ENCODE data around the gene PAX8. TPM values are rescaled to one million over a fixed set of nuclear protein-coding genes. Genes with fewer than 3 reads are reported as not detected.
"Not testable (repeated sequence)": the region's sequence is repeated elsewhere in the genome, so short reads cannot be mapped to it uniquely, and the experiment has no call there.

PAX8 gene
- total and polyA plus RNA-seq, 2 donors = 0.19 to 0.41 TPM

DNA sequence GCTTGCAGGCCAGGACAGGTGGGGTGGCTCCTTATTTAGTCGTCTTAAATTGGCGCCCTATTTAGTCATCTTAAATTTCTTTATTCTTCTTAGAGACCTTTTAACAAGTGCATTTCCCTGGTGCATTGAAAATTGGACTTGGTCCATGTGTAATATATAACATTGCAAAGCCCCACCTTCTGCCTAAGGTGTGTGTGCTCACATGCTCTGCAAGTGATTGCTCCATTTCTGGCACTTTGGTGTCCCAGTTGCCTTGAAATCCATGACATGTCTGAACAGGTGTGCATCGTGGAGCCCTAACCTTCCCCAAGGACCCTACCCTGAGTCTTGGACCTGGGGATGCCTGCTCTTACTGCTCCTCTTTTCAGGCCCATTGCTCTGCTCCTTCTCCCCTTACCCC, 35.5 kb upstream of the PAX8 start:
- WGBS = 88% methylated on average over 3 of the region's 3 CpGs
- not testable (repeated sequence) for H3K27ac ChIP-seq (ENCODE audit: low read depth in 1 of 2, low read length in 1 of 2); H3K9me3 ChIP-seq (ENCODE audit: control insufficient read depth in 2 of 2, insufficient read depth in 1 of 2, low read length in 1 of 2)

DNA sequence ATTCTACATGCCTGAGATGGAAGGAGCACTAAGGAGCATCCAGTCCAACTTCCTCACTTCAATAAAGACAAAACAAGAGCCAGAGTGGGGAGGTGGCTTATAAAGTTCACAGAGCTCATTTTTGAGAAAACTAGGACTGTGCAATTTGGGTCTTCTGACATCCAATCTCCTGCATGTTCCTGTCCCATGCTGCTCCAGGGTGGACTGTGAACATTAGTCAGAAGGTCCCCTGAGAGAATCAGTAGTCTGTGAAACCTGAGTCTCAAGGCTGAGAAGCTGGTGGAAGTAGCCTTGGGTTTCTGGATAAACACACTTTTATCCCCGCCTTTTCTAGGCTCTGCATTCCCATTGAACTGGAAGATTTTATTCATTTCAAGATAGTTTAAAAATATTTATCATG, 33.1 kb upstream of the PAX8 start:
- not testable (repeated sequence) for H3K9me3 ChIP-seq (ENCODE audit: control insufficient read depth in 2 of 2, insufficient read depth in 1 of 2, low read length in 1 of 2); H3K36me3 ChIP-seq (ENCODE audit: control insufficient read depth in 2 of 2, insufficient read depth in 2 of 2, low read length in 1 of 2); DNase-seq (ENCODE audit: low read depth in 6 of 9, low spot score in 9 of 9); H3K27ac ChIP-seq (ENCODE audit: low read depth in 1 of 2, low read length in 1 of 2); H3K27me3 ChIP-seq (ENCODE audit: control insufficient read depth in 2 of 2, insufficient read depth in 1 of 2, low read length in 1 of 2); H3K4me1 ChIP-seq (ENCODE audit: control insufficient read depth in 2 of 2, insufficient read depth in 2 of 2, low read length in 2 of 2); H3K4me3 ChIP-seq (ENCODE audit: low read length in 2 of 2)
- WGBS = 94% methylated on average over 1 of the region's 1 CpG

More for the DNA sequence above, 35.5 kb upstream of the PAX8 start:
- H3K27me3 ChIP-seq (ENCODE audit: control insufficient read depth in 2 of 2, insufficient read depth in 1 of 2, low read length in 1 of 2); DNase-seq (ENCODE audit: low read depth in 6 of 9, low spot score in 9 of 9); H3K4me3 ChIP-seq (ENCODE audit: low read length in 2 of 2); H3K36me3 ChIP-seq (ENCODE audit: control insufficient read depth in 2 of 2, insufficient read depth in 2 of 2, low read length in 1 of 2); H3K4me1 ChIP-seq (ENCODE audit: control insufficient read depth in 2 of 2, insufficient read depth in 2 of 2, low read length in 2 of 2): not testable (repeated sequence)

DNA sequence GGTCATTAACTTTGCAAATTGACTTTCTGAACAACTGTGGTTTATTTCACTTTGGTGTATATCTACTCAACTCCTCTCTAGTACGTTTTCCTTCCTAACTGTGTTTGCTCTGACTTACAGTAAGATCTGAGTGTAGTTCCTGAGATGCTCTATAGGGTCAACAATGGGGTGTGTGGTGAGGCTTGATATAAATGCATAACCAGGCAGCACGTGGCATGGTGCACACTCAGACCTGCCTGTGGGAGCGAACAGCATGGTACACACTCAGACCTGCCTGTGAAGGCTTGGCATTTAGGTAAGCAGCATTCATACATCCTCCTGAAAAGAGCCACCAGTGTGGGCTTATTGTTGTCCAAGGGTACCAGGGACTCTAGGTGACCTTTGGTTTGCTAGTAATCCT, 32.5 kb upstream of the PAX8 start:
- WGBS = 68% methylated on average over 3 of the region's 3 CpGs
- not testable (repeated sequence) for H3K36me3 ChIP-seq (ENCODE audit: control insufficient read depth in 2 of 2, insufficient read depth in 2 of 2, low read length in 1 of 2); DNase-seq (ENCODE audit: low read depth in 6 of 9, low spot score in 9 of 9); H3K9me3 ChIP-seq (ENCODE audit: control insufficient read depth in 2 of 2, insufficient read depth in 1 of 2, low read length in 1 of 2); H3K4me1 ChIP-seq (ENCODE audit: control insufficient read depth in 2 of 2, insufficient read depth in 2 of 2, low read length in 2 of 2); H3K27me3 ChIP-seq (ENCODE audit: control insufficient read depth in 2 of 2, insufficient read depth in 1 of 2, low read length in 1 of 2); H3K4me3 ChIP-seq (ENCODE audit: low read length in 2 of 2); H3K27ac ChIP-seq (ENCODE audit: low read depth in 1 of 2, low read length in 1 of 2)

DNA sequence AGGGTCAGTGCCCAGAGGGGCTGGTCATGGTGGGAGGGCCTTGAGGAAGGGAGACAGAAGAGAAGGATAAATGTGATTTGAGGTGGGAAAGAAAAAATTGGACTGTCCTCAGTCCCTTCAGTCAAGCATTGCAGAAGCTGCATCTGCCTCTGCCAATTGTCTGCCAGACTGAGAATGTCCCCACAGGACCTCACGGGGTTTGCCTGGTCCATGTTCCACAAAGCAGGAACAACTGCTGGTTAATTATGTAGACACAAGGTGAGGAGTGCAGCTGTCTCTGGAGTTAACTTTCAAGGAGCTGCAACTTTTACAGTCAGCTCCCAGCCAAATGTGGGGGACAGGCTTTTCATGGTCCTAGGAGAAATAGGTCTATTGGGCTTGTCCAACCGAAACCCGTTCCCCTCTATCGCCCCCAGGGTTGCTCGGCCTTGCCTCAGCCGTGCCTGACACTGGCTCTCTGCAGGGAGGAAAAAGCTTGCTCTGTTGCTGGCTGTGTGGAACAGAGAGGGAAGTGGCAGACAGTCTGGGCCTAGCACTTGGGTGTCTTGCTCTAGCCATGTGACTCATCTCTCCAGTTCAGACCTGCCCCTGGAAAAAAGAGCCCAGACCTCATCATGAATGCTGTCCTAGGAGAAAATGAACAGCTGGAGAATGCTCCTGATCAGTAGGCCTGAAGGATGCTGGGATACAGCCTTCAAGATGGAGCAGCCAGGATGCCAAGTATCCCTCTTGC, 31.1 kb upstream of the PAX8 start:
- no peak for DNase-seq (ENCODE audit: low read depth in 6 of 9, low spot score in 9 of 9)
- Histone ChIP-seq H3K4me1 (ENCODE audit: control insufficient read depth in 2 of 2, insufficient read depth in 2 of 2, low read length in 2 of 2) (no peaks in the 10 kb centered on the region), H3K36me3 (ENCODE audit: control insufficient read depth in 2 of 2, insufficient read depth in 2 of 2, low read length in 1 of 2) (no peaks in the 10 kb centered on the region), H3K27me3 (ENCODE audit: control insufficient read depth in 2 of 2, insufficient read depth in 1 of 2, low read length in 1 of 2) (peaks cover 0 to 3% of the 10 kb centered on the region in 2 donors), H3K4me3 (ENCODE audit: low read length in 2 of 2) (no peak overlapping the region), H3K9me3 (ENCODE audit: control insufficient read depth in 2 of 2, insufficient read depth in 1 of 2, low read length in 1 of 2) (no peaks in the 10 kb centered on the region), H3K27ac (ENCODE audit: low read depth in 1 of 2, low read length in 1 of 2) (no peak overlapping the region)
- WGBS = 93% methylated on average over 6 of the region's 6 CpGs

DNA sequence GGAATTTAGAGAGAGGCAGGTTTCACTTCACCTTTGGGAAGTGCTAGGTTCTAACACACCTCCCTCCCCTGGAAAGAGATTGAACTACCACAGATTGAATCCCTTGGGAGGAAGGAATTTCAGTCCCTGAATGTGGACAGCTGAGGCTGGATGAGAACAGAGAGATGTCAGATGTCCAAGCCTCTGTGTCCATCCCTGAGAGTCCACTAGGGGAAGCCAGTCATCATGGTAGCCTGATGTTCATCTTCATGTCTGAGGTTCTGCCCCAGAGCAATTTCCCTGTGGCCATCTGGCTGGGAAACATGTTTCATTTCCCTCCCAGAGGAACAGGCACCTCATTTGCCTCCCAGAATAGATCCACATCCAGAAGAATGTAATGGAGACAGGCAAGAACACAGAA, 30.1 kb upstream of the PAX8 start:
- not testable (repeated sequence) for H3K27me3 ChIP-seq (ENCODE audit: control insufficient read depth in 2 of 2, insufficient read depth in 1 of 2, low read length in 1 of 2); H3K4me1 ChIP-seq (ENCODE audit: control insufficient read depth in 2 of 2, insufficient read depth in 2 of 2, low read length in 2 of 2); H3K4me3 ChIP-seq (ENCODE audit: low read length in 2 of 2); H3K36me3 ChIP-seq (ENCODE audit: control insufficient read depth in 2 of 2, insufficient read depth in 2 of 2, low read length in 1 of 2); H3K9me3 ChIP-seq (ENCODE audit: control insufficient read depth in 2 of 2, insufficient read depth in 1 of 2, low read length in 1 of 2); DNase-seq (ENCODE audit: low read depth in 6 of 9, low spot score in 9 of 9); H3K27ac ChIP-seq (ENCODE audit: low read depth in 1 of 2, low read length in 1 of 2)

DNA sequence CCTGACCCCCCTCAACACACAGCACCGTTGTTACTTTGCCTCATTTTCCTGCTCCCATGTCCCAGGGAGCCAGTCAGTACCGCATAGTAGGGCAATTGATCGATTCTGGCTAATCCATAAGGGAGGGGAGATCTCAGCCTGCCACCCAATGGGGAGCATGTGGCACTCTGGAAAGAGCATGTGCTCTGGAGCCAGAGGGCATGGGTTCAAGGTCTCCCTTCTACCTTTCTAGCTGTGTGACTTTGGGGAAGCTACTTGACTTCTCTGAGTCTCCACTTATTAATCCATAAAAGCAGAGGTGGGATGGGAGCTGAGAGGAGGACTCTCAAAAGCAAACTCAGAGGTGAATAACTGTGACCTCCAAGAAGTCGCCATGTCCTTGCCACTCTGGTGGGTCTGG, 27.5 kb upstream of the PAX8 start:
- not testable (repeated sequence) for DNase-seq (ENCODE audit: low read depth in 6 of 9, low spot score in 9 of 9); H3K4me3 ChIP-seq (ENCODE audit: low read length in 2 of 2); H3K27ac ChIP-seq (ENCODE audit: low read depth in 1 of 2, low read length in 1 of 2); H3K9me3 ChIP-seq (ENCODE audit: control insufficient read depth in 2 of 2, insufficient read depth in 1 of 2, low read length in 1 of 2); H3K27me3 ChIP-seq (ENCODE audit: control insufficient read depth in 2 of 2, insufficient read depth in 1 of 2, low read length in 1 of 2); H3K36me3 ChIP-seq (ENCODE audit: control insufficient read depth in 2 of 2, insufficient read depth in 2 of 2, low read length in 1 of 2); H3K4me1 ChIP-seq (ENCODE audit: control insufficient read depth in 2 of 2, insufficient read depth in 2 of 2, low read length in 2 of 2)
- WGBS = 88% methylated on average over 4 of the region's 4 CpGs

- H3K27ac ChIP-seq (ENCODE audit: low read depth in 1 of 2, low read length in 1 of 2); DNase-seq (ENCODE audit: low read depth in 6 of 9, low spot score in 9 of 9); H3K9me3 ChIP-seq (ENCODE audit: control insufficient read depth in 2 of 2, insufficient read depth in 1 of 2, low read length in 1 of 2); H3K27me3 ChIP-seq (ENCODE audit: control insufficient read depth in 2 of 2, insufficient read depth in 1 of 2, low read length in 1 of 2); H3K36me3 ChIP-seq (ENCODE audit: control insufficient read depth in 2 of 2, insufficient read depth in 2 of 2, low read length in 1 of 2); H3K4me1 ChIP-seq (ENCODE audit: control insufficient read depth in 2 of 2, insufficient read depth in 2 of 2, low read length in 2 of 2); H3K4me3 ChIP-seq (ENCODE audit: low read length in 2 of 2): not testable (repeated sequence)
- 64% methylated on average over 15 of the region's 15 CpGs for WGBS
Observed at GRCh38 chr2:113305749-113306148, 27.0 kb upstream of the PAX8 start.

GRCh38 chr2:113305146-113305545, 26.4 kb upstream of the PAX8 start:
- Histone ChIP-seq H3K36me3 (ENCODE audit: control insufficient read depth in 2 of 2, insufficient read depth in 2 of 2, low read length in 1 of 2) (no peaks in the 10 kb centered on the region), H3K4me3 (ENCODE audit: low read length in 2 of 2) (no peak overlapping the region), H3K4me1 (ENCODE audit: control insufficient read depth in 2 of 2, insufficient read depth in 2 of 2, low read length in 2 of 2) (no peaks in the 10 kb centered on the region), H3K27ac (ENCODE audit: low read depth in 1 of 2, low read length in 1 of 2) (no peak overlapping the region), H3K27me3 (ENCODE audit: control insufficient read depth in 2 of 2, insufficient read depth in 1 of 2, low read length in 1 of 2) (peaks cover 0 to 3% of the 10 kb centered on the region in 2 donors), H3K9me3 (ENCODE audit: control insufficient read depth in 2 of 2, insufficient read depth in 1 of 2, low read length in 1 of 2) (no peaks in the 10 kb centered on the region)
- DNase-seq (ENCODE audit: low read depth in 6 of 9, low spot score in 9 of 9) = no peak
- 97% methylated on average over 6 of the region's 6 CpGs for WGBS

GRCh38 chr2:113304702-113305101, 26.0 kb upstream of the PAX8 start:
- Histone ChIP-seq H3K9me3 (ENCODE audit: control insufficient read depth in 2 of 2, insufficient read depth in 1 of 2, low read length in 1 of 2) (no peaks in the 10 kb centered on the region), H3K27me3 (ENCODE audit: control insufficient read depth in 2 of 2, insufficient read depth in 1 of 2, low read length in 1 of 2) (peaks cover 0 to 3% of the 10 kb centered on the region in 2 donors), H3K36me3 (ENCODE audit: control insufficient read depth in 2 of 2, insufficient read depth in 2 of 2, low read length in 1 of 2) (no peaks in the 10 kb centered on the region), H3K4me3 (ENCODE audit: low read length in 2 of 2) (no peak overlapping the region), H3K27ac (ENCODE audit: low read depth in 1 of 2, low read length in 1 of 2) (no peak overlapping the region), H3K4me1 (ENCODE audit: control insufficient read depth in 2 of 2, insufficient read depth in 2 of 2, low read length in 2 of 2) (no peaks in the 10 kb centered on the region)
- 96% methylated on average over 6 of the region's 6 CpGs for WGBS
- DNase-seq (ENCODE audit: low read depth in 6 of 9, low spot score in 9 of 9) = no peak

All from thymus (tissue), 11 donors.